ENCODE measurements around the gene TFAP2E.

The TFAP2E gene

GRCh38 chr1:35561972-35562680 is 11.0 kb upstream of the TFAP2E start:
- TF ChIP-seq TAF1 (IDR thresholded peaks at IDR 0.05; ENCODE audit: borderline replicate concordance, insufficient read depth, low read length) (no peak), REST (IDR thresholded peaks at IDR 0.05; ENCODE audit: insufficient read depth in 1 of 2, low read depth in 2 of 2, low read length in 2 of 2) (no peak)

GRCh38 chr1:35563166-35563565 is 9.9 kb upstream of the TFAP2E start:
- TF ChIP-seq TAF1 (IDR thresholded peaks at IDR 0.05; ENCODE audit: borderline replicate concordance, insufficient read depth, low read length) (no peak), FOXP2 (optimal IDR thresholded peaks at IDR 0.05; ENCODE audit: borderline replicate concordance, extremely low read depth, extremely low read length, insufficient read depth) (no peak), POLR2AphosphoS5 (IDR thresholded peaks at IDR 0.05; ENCODE audit: low read depth, low read length) (no peak), SIN3A (IDR thresholded peaks at IDR 0.05; ENCODE audit: borderline replicate concordance, insufficient read depth, low read length) (no peak), REST (IDR thresholded peaks at IDR 0.05; ENCODE audit: insufficient read depth in 1 of 2, low read depth in 2 of 2, low read length in 2 of 2) (no peak)

GRCh38 chr1:35564037-35564883 is 8.9 kb upstream of the TFAP2E start:
- TF ChIP-seq POLR2AphosphoS5 (IDR thresholded peaks at IDR 0.05; ENCODE audit: low read depth, low read length), result no peak
- TF ChIP-seq TAF1 (IDR thresholded peaks at IDR 0.05; ENCODE audit: borderline replicate concordance, insufficient read depth, low read length), result no peak
- TF ChIP-seq FOXP2 (optimal IDR thresholded peaks at IDR 0.05; ENCODE audit: borderline replicate concordance, extremely low read depth, extremely low read length, insufficient read depth), result no peak
- TF ChIP-seq REST (IDR thresholded peaks at IDR 0.05; ENCODE audit: insufficient read depth in 1 of 2, low read depth in 2 of 2, low read length in 2 of 2), result no peak
- TF ChIP-seq SIN3A (IDR thresholded peaks at IDR 0.05; ENCODE audit: borderline replicate concordance, insufficient read depth, low read length), result no peak

- TF ChIP-seq FOXP2 (optimal IDR thresholded peaks at IDR 0.05; ENCODE audit: borderline replicate concordance, extremely low read depth, extremely low read length, insufficient read depth) (no peak), REST (IDR thresholded peaks at IDR 0.05; ENCODE audit: insufficient read depth in 1 of 2, low read depth in 2 of 2, low read length in 2 of 2) (no peak), TAF1 (IDR thresholded peaks at IDR 0.05; ENCODE audit: borderline replicate concordance, insufficient read depth, low read length) (no peak), SIN3A (IDR thresholded peaks at IDR 0.05; ENCODE audit: borderline replicate concordance, insufficient read depth, low read length) (no peak), POLR2AphosphoS5 (IDR thresholded peaks at IDR 0.05; ENCODE audit: low read depth, low read length) (no peak)
Measured at GRCh38 chr1:35564884-35565741, 8.0 kb upstream of the TFAP2E start.

Measured in PFSK-1 (cell line).